Activated T-cell treated with anti-CD3 and anti-CD28 coated beads for 24 hours (primary cell): ENCODE results near the gene BAG3.
"Not testable (repeated sequence)": the region's sequence is repeated elsewhere in the genome, so short reads cannot be mapped to it uniquely, and the experiment has no call there.

Source experiments
- DNase-seq: peaks from one replicate; pipeline ENCODE4 v3.0.0-alpha.2; 2020; ENCODE audit warnings: low read depth

The BAG3 gene

GRCh38 chr10:119650692-119651513 is at the start of gene BAG3:
Gene BAG3, plus strand, starts transcription at chr10:119651380. Its CDS starts 296 bp downstream, at chr10:119651676.
- peak; percentile 71 for DNase-seq

GRCh38 chr10:119602241-119603095 is 48.7 kb upstream of the BAG3 start:
- DNase-seq = no peak

- no peak for DNase-seq
Observed at GRCh38 chr10:119604468-119604867, 46.7 kb upstream of the BAG3 start.

GRCh38 chr10:119608316-119609155 is 42.6 kb upstream of the BAG3 start:
- no peak for DNase-seq

- no peak for DNase-seq
Observed at GRCh38 chr10:119609516-119609915, 41.7 kb upstream of the BAG3 start.

GRCh38 chr10:119611433-119611832 is 39.7 kb upstream of the BAG3 start:
- DNase-seq = no peak

GRCh38 chr10:119613741-119614140 is 37.4 kb upstream of the BAG3 start:
- no peak for DNase-seq

- no peak for DNase-seq
Observed at GRCh38 chr10:119614686-119615085, 36.5 kb upstream of the BAG3 start.

GRCh38 chr10:119616882-119617570 is 34.2 kb upstream of the BAG3 start:
- DNase-seq = no peak

GRCh38 chr10:119619215-119619614 is 32.0 kb upstream of the BAG3 start:
- DNase-seq = no peak

- not testable (repeated sequence) for DNase-seq
Observed at GRCh38 chr10:119619811-119620210, 31.4 kb upstream of the BAG3 start.

GRCh38 chr10:119620241-119621077 is 30.7 kb upstream of the BAG3 start:
- DNase-seq = no peak

GRCh38 chr10:119621078-119621384 is 30.1 kb upstream of the BAG3 start:
- no peak for DNase-seq

- no peak for DNase-seq
Observed at GRCh38 chr10:119625570-119626280, 25.5 kb upstream of the BAG3 start.

GRCh38 chr10:119630300-119630699 is 20.9 kb upstream of the BAG3 start:
- DNase-seq = no peak

- DNase-seq = no peak
Observed at GRCh38 chr10:119633538-119634218, 17.5 kb upstream of the BAG3 start.

GRCh38 chr10:119634219-119634544 is 17.0 kb upstream of the BAG3 start:
- no peak for DNase-seq

- no peak for DNase-seq
Observed at GRCh38 chr10:119637631-119638030, 13.5 kb upstream of the BAG3 start.

GRCh38 chr10:119638982-119639381 is 12.2 kb upstream of the BAG3 start:
- no peak for DNase-seq

GRCh38 chr10:119640384-119640783 is 10.8 kb upstream of the BAG3 start:
- no peak for DNase-seq
